DOHH2 (cell line): ENCODE data around the gene TMEM109.

ENCODE experiments used
- H3F3A ChIP-seq: fragments of 200-600 bp; sonication (generic), shearing (Covaris generic); 2 replicates; pipeline ENCODE4 v1.6.0; 2016; ENCODE audit warnings: antibody characterized with exemption, mild to moderate bottlenecking; ENCODE audit not compliant: control insufficient read depth, insufficient read depth
- H3K27ac ChIP-seq: fragments of 200-600 bp; sonication (generic); 2 replicates; pipeline ENCODE4 v1.5.1; 2014; ENCODE audit warnings: low read depth, mild to moderate bottlenecking, low read length, moderate library complexity
- H3K27me3 ChIP-seq: fragments of 200-600 bp; sonication (generic); 2 replicates; pipeline ENCODE4 v1.6.1; 2014; ENCODE audit warnings: mild to moderate bottlenecking, low read length, mixed read lengths; ENCODE audit not compliant: control insufficient read depth
- H3K36me3 ChIP-seq: fragments of 200-600 bp; sonication (generic); 2 replicates; pipeline ENCODE4 v1.6.1; 2014; ENCODE audit warnings: mild to moderate bottlenecking, low read length, moderate library complexity, mixed read lengths; ENCODE audit not compliant: control insufficient read depth
- H3K4me1 ChIP-seq: fragments of 200-600 bp; sonication (generic); 2 replicates; pipeline ENCODE4 v1.6.1; 2014; ENCODE audit warnings: mild to moderate bottlenecking, low read length, mixed read lengths; ENCODE audit not compliant: control insufficient read depth
- H3K4me2 ChIP-seq: fragments of 200-600 bp; sonication (generic); 2 replicates; pipeline ENCODE4 v1.6.0; 2014; ENCODE audit warnings: mild to moderate bottlenecking, low read length, moderate library complexity
- H3K4me3 ChIP-seq: fragments of 200-600 bp; sonication (generic); 2 replicates; pipeline ENCODE4 v1.5.1; 2014; ENCODE audit warnings: mild to moderate bottlenecking, low read length, mixed read lengths
- H3K79me2 ChIP-seq: fragments of 200-600 bp; sonication (generic); 2 replicates; pipeline ENCODE4 v1.6.1; 2014; ENCODE audit warnings: mild to moderate bottlenecking, low read length, mixed read lengths; ENCODE audit not compliant: control insufficient read depth
- H3K9me2 ChIP-seq: fragments of 200-600 bp; sonication (generic); replicated peaks from 2 replicates; pipeline ENCODE4 v1.6.1; 2014; ENCODE audit warnings: mild to moderate bottlenecking, low read length, mixed read lengths; ENCODE audit not compliant: control insufficient read depth
- H3K9me3 ChIP-seq: fragments of 200-600 bp; sonication (generic); 2 replicates; pipeline ENCODE4 v1.6.1; 2014; ENCODE audit warnings: antibody characterized with exemption, low read length, mixed read lengths; ENCODE audit not compliant: control insufficient read depth, insufficient read depth
- H4K20me1 ChIP-seq: fragments of 200-600 bp; sonication (generic); 2 replicates; pipeline ENCODE4 v1.6.0; 2014; ENCODE audit warnings: low read depth, mild to moderate bottlenecking, antibody characterized with exemption, low read length, moderate library complexity; ENCODE audit not compliant: control insufficient read depth, insufficient read depth
- CTCF ChIP-seq: fragments of 200-600 bp; sonication (generic); IDR thresholded peaks from one replicate; pipeline ENCODE4 v1.5.1; 2014; ENCODE audit warnings: antibody characterized with exemption, mild to moderate bottlenecking, low read depth, low read length; ENCODE audit not compliant: poor library complexity, severe bottlenecking
- EZH2phosphoT487 ChIP-seq: fragments of 200-600 bp; sonication (generic); IDR thresholded peaks from 2 replicates; pipeline ENCODE4 v1.6.1; 2017; ENCODE audit warnings: borderline replicate concordance, mild to moderate bottlenecking, antibody characterized with exemption, low read length, moderate library complexity, mixed read lengths

The TMEM109 gene

GRCh38 chr11:60946601-60947264, 32.8 kb downstream of the TMEM109 start:
- Histone ChIP-seq H4K20me1 (0 out of 2 replicates have a peak, but pooled peaks cover 7% of the 10 kb centered on the region), H3K36me3 (peaks cover 70% of the 10 kb centered on the region), H3K4me2 (no peak overlapping the region), H3F3A (0 out of 2 replicates have a peak, but pooled peaks cover 4% of the 10 kb centered on the region), H3K4me1 (peaks cover 42% of the 10 kb centered on the region), H3K79me2 (peaks cover 77% of the 10 kb centered on the region), H3K27ac (no peak overlapping the region), H3K9me3 (no peaks in the 10 kb centered on the region), H3K9me2 (no peaks in the 10 kb centered on the region), H3K27me3 (no peaks in the 10 kb centered on the region), H3K4me3 (no peak overlapping the region)
- TF ChIP-seq CTCF = no peak
- no peak for TF ChIP-seq EZH2phosphoT487

- Histone ChIP-seq H3K27ac (no peak overlapping the region), H3K36me3 (peaks cover 61% of the 10 kb centered on the region), H4K20me1 (no peaks in the 10 kb centered on the region), H3F3A (peaks cover 4% of the 10 kb centered on the region; the same call in 1 of the 2 replicates), H3K4me3 (no peak overlapping the region), H3K4me1 (peaks cover 41% of the 10 kb centered on the region), H3K79me2 (peaks cover 76% of the 10 kb centered on the region), H3K9me2 (no peaks in the 10 kb centered on the region), H3K27me3 (no peaks in the 10 kb centered on the region), H3K9me3 (no peaks in the 10 kb centered on the region), H3K4me2 (no peak overlapping the region)
- TF ChIP-seq EZH2phosphoT487 = no peak
- TF ChIP-seq CTCF = no peak
Measured at GRCh38 chr11:60947700-60948099, 33.7 kb downstream of the TMEM109 start.

- Histone ChIP-seq H3K4me1 (peaks cover 41% of the 10 kb centered on the region), H4K20me1 (no peaks in the 10 kb centered on the region), H3K9me2 (no peaks in the 10 kb centered on the region), H3K4me2 (peak overlapping the region; percentile 99; the same call in 1 of the 2 replicates), H3K27ac (no peak overlapping the region), H3K36me3 (peaks cover 56% of the 10 kb centered on the region), H3F3A (peaks cover 4% of the 10 kb centered on the region; the same call in 1 of the 2 replicates), H3K4me3 (no peak overlapping the region), H3K27me3 (no peaks in the 10 kb centered on the region), H3K79me2 (peaks cover 74% of the 10 kb centered on the region), H3K9me3 (no peaks in the 10 kb centered on the region)
- TF ChIP-seq EZH2phosphoT487 (no peak), CTCF (no peak)
Measured at GRCh38 chr11:60948250-60948649, 34.3 kb downstream of the TMEM109 start.
